ENCODE measurements around the gene PPP3R1.
A peak's percentile ranks its signal among the peaks of the same experiment; 100 is the strongest.
"Not testable (repeated sequence)": the region's sequence is repeated elsewhere in the genome, so short reads cannot be mapped to it uniquely, and the experiment has no call there.

PPP3R1 gene

DNA sequence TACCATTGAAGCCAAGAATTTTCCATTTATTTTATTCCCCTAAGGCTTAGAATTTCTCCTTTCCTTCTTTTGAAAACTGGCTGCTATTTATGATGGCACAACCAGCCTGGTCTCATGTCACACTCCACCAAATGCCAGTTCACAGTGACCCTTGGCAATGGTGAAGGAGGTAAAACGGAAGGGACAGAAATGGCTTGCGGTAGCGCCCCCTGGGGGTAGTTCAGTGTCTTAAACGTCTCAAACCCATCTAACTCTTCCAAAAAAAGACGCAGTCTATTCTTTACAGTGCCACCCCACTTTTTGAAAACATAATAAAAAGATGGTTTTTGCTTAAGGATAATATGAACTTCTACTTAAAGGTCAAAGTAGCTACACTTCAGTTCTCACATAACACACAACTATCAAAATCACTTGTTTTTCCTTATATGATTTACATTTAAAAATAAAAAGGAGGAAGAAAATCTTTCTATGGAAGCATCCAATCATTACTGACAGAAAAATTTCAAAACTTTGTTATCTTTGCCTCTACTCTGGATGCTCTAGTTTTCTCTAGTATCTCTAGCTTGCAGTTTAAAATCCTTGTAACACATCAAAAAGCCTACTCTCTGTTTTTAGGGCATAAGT, 66.7 kb downstream of the PPP3R1 start:
- peak in 1 of 2 experiments; percentile 30 for DNase-seq

DNA sequence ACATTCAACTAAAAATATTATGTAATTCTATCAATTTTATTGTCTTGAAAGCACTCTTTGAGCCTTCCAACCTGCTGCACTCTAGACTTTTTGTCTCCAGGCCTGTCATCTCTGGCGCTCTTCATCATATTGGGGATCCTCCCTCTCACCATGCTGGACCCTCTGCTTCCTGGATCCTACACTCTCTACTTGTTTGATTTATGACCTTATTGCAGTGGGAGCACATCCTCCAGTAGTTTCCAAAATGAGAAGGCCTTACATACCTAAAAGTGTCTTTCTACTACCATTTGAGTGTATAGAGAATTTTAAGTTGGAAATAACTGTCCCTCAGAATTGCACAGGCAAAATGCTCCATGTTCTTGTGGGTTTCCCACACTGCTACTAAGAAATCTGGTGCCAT, 69.4 kb downstream of the PPP3R1 start:
- no peak for DNase-seq

DNA sequence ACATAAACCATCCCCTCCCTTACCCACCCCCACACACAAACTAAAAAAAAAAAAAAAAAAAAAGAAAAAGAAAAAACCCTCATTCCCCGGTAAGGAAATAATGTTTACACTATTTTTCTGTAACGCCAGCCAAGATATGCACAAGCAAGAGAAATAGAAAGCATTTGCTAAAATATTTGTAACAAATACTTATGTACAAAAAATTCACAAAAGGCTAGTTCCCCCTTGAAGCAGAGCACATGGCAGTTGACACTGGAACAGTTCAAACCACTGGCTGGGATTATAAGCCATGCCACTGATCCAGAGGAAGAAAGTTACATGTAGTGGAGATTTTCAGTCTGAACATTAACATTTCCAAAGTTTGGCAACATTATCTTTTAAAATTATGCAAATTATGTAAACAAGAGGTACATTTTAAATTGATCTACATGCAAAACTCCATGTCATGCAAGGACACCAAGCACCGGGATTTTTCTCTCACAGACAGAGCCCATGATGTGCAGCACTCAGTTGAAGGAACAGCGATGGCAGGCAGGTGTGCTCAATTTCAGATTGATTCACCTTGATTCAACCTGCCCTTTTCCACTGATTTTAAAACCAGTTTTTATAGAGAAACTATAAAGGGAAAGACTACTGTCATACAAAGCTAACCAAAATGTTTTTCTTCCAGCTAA, 73.2 kb downstream of the PPP3R1 start:
- no peak for DNase-seq

DNA sequence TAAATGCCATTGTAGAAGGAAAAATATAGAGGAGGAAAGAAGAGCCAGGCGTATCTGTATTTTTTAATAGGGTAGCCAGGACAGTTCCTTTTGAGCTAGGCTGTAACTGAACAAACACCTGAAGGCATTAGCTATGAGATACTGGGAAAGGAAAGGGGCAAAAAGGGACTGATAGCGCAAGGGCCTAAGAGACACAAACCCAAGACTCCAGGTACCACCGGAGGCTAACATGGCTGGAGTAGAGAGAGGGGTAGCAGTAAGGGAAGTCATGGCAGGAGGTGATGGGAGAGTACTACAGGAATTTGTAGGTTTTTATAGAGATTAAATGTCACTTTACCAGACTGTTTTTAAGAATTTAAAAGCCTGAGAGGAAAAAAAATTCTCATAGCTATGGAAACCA, 73.9 kb downstream of the PPP3R1 start:
- DNase-seq: no peak

DNA sequence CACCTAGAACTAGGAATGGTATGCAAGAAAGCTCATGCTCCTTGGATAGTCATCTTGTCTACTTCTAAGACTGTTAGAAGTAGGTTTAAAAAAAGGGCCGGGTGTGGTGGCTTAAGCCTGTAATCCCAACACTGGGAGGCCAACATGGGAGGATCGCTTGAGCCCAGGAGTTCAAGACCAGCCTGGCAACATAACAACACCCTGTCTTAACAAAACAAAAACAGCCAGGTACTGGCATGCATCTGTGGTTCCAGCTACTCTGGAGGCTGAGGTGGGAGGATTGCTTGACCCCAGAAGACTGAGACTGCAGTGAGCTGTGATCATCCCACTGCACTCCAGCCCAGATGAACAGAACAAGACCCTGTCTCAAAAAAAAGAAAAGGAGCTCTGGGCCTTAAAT, 74.8 kb downstream of the PPP3R1 start:
- no peak for DNase-seq

DNA sequence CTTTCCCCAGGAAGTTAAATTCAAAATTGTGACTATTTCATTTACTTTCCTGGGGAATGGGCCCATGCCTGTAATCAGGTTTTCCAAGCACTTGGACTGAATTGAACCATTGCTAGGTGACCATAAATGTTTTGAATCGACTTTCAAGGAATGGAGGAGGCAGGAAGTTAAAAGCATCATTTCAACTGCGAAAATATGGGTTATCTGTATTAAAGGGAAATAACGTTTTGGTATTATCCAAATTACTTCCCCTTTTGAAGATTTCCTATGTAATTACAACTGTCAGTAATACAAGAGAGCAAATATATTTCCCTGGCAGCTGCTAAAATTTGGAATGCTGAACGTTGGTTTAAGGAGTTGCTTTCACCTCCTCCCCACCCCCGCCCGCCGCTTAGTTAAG, 75.7 kb downstream of the PPP3R1 start:
- no peak for DNase-seq

DNA sequence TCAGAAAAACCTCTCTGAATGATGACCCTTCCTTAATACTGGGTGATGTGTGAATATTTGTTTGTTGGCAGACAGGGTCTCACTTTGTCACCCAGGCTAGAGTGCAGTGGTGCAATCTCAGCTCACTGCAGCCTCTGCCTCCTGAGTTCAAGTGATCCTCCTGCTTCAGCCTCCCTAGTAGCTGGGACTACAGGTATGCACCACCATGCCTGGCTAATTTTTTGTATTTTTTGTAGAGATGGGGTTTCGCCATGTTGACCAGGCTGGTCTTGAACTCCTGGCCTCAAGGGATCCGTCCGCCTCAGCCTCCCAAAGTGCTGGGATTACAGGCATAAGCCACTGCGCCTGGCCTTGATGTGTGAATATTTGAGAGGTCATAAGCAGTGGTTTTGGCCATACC, 77.1 kb downstream of the PPP3R1 start:
- not testable (repeated sequence) for DNase-seq

DNA sequence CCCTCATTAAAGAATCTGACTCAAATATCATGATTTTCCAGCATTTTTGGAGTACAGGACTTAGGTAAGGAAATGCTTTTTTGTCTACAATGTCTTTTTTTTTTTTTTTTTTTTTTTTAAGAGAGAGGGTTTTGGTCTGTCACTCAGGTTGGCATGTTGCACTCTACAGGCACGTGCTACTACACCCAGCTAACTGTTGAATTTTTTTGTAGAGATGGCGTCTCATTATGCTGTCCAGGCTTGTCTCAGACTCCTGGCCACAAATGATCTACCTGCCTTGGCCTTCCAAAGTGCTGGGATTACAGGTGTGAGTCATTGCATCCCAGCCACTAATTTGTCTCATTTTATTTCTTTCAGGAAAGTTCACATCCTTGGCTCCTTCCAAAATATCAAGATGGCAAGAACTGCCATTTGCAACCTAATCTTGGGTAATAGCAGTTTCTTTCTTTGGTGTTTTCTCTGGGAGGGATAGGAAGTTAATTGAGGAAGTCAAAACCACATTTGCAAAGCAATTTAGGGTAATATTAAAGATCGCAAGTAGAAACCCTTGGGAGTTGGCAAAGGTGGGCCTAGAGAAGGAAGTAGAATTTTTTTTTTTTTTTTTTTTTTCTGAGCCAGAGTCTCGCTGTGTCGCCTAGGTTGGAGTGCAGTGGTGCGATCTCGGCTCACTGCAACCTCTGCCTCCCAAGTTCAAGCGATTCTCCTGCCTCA, 79.2 kb downstream of the PPP3R1 start:
- DNase-seq: no peak

DNA sequence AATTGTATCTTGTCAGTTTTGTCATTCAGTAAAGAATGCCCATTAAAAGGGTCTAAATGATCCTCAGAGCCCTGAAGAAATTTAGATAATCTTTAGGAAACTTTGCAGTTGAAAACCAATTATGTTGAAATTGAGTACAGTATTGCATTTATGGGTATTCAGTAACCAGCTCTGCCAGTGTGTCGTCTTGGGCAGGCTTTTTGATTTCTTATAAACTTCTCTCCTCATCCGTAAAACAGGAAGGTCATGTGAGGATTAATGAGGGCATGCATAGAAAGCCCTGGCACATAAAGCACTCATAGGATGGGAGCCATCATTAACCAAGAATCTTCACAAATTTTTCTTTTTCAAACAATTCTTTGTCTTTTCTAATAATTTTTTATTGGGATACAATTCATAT, 79.8 kb downstream of the PPP3R1 start:
- no peak for DNase-seq

DNA sequence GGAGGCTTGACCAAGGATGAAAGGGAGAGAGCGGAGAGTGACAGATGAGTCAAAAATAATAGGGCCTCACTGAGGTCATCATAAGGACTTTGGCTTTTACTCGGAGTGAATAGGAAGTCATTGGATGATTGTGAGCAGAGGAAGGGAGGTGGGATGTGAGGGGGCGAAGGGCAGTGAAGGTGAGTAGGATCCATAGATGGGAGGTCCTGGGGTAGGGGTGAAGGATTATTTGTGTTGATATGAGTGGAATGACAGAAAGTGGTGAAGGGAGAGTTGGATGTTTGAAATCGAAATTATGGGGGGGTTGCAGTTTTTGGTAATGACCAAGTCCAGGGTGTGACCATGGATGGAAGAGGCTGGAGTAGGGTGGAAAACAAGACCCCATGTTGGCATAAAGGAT, 80.6 kb downstream of the PPP3R1 start:
- DNase-seq: no peak

DNA sequence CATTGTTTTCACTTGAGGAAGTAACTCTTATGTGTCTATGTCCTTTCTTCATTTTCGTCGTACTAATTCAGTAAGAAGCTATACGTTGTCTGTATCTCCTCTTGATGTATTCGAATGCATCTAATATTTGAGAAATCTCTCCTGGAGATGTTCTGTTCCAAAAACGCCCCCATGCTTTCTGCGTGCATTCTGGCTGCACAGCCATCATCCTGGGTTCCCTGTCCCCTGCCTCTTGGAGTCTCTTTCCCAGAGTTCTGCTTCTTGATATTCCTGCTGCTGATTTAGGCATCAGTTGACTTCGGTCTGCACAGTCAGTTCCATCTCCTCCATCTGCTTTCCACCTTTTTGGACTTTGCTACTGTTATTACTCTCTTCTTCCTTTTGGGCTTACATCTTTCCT, 81.2 kb downstream of the PPP3R1 start:
- no peak for DNase-seq

DNA sequence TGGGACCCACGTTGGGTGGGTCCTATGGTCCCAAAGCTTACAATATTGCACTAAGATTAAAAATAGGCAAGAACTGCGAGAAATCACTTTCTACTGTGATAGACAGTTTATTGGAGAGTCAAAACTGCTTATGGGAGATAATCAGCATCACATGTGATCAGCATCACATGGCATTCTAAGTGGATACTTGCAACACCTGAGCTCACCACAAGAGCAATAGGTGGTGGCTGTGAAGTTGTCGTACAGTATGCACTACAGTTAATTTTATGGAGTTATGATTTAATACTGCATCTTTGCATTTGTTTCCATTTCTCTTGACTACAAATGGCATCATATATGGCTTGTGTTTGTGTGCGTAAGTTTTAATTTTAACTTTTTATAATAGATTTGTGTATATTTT, 83.0 kb downstream of the PPP3R1 start:
- no peak for DNase-seq

DNA sequence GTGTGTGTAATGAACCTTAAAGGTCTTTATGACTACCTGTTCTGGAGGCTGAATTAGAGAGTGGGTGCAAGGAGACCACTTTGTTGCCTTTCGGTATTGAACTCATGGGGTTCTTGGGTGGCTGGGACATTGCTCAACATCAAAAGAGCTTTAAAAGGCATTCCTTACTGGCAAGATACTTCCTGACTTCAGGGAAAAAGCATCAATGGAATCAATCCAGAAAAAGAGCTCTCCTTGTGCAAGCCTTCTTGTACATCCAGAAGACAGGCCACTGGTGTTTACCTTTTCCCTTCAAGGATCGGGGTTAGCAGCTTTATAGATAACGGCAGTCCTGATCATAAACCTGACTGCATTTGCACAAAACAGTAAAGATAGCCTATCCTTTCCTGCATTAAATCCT, 85.1 kb downstream of the PPP3R1 start:
- no peak for DNase-seq

DNA sequence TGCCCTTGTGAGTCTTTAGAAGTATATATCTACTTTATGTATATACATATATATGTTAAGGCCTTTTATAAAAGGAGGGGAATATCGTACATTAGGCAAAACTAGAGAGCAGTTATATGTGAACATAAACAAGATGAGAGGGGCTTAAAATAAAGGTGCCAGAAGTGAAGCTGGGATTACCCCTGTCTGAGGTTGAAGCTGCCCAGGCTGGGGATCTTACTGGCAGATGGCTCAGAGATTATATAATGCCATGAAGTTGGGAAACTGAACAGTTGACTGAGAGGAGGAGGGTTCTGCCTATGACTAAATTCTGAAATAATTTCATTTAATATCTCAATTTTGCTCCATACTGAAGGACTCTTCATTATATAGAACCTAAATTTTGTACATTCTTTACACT, 88.7 kb downstream of the PPP3R1 start:
- DNase-seq: no peak

DNA sequence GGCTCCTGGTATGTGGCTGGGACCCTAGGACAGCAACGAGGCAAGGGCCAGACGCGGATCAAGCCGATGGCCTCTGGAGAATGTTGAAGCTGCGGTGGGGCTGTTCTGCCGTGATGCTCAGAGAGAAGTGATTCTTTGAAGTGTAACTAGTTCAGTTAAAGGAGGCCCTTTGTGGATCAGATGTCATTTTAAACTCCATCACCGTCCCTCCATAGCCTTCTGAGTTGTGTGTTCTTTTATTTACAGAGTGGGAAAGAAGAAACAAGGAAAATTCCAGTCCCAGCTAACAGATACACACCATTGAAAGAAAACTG, 94.2 kb downstream of the PPP3R1 start:
- DNase-seq: no peak

DNA sequence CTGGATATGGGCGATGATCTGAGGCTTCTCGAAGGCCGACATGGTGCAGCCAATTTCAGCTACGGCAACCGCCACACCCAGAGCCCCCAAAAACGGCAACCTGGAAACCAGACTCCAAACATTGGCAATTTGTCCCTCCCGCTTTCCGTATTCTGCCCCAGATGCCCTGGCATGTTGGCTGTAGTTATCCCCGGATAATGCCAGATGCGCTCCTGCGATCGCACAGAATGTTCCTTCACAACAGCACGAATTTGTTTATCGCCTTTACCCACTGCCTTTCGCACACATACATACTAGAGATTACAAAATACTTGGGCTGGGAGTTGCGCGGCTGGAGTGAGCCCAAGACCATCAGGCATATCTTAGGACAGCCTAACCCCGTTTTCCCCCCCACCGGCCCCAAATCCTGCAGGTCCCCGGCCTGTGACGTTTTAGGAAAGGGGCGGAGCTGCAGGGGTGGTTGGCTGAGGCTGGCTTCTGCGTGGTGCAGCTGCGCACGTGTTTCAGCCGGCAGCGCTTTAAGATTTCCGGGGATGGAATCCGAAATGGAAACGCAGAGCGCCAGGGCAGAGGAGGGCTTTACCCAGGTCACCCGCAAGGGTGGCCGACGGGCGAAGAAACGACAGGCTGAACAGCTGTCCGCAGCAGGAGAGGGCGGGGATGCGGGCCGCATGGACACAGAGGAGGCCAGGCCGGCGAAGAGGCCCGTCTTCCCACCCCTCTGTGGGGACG, 94.8 kb downstream of the PPP3R1 start, which contains the start of gene PNO1:
Gene PNO1, plus strand, starts transcription at position 487 of the 732 bp plus-strand sequence. Its CDS starts 47 bp downstream, at position 534.
- DNase-seq: peak; percentile 79 to 95

DNA sequence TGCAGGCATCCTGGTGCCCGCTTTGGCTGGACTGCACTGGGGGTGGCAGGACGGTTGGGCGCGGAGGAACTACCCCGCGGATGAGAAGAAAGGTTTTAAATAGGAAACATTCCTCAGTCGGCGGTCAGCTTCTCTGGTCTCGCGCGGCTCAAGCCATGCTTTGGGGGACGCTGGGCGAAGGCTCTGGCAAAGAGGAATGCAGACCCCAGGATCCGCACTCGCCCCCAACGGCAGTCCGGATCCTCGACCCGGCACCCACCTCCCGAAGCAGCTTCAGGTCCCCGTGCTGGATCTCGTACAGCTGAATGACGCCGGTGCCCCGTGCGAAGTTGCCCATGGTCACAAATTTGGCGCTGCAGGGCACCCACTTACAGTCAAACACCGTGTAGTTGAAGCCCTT, 95.3 kb downstream of the PPP3R1 start:
- no peak for DNase-seq

DNA sequence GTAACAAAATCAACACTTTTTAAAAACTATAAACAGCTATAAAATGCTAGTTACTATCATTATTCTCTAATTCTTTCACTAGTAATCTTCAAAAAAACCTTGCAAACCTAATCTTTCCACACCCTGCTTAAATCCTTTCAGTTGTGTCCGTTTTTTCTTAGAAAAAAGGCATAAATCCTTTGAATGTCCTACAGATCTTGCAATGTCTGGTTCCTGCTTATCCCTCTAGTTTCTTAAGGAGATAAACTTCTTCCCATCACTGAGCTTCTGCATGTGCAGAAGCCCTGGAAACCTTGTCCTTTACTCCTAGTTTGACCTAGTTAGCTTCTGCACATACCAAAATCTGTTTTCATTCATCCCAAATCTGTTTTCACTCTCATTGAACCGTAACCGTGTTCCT, 95.9 kb downstream of the PPP3R1 start:
- DNase-seq: no peak

DNA sequence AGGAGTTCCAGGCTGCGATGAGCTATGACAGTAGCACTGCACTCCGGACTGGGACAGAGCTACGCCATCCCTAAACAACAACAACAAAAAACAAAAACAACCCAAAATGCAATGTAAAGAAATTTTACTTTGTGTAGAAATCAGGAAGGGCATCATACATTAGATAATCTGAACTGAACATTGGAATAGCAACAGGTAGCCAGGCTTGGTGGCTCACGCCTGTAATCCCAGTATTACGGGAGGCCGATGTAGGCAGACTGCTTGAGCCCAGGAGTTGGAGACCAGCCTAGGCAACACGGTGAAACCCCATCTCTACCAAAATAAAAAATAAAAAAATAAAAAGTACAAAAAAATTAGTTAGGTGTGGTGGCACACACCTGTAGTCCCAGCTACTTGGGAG, 96.7 kb downstream of the PPP3R1 start:
- DNase-seq: no peak

DNA sequence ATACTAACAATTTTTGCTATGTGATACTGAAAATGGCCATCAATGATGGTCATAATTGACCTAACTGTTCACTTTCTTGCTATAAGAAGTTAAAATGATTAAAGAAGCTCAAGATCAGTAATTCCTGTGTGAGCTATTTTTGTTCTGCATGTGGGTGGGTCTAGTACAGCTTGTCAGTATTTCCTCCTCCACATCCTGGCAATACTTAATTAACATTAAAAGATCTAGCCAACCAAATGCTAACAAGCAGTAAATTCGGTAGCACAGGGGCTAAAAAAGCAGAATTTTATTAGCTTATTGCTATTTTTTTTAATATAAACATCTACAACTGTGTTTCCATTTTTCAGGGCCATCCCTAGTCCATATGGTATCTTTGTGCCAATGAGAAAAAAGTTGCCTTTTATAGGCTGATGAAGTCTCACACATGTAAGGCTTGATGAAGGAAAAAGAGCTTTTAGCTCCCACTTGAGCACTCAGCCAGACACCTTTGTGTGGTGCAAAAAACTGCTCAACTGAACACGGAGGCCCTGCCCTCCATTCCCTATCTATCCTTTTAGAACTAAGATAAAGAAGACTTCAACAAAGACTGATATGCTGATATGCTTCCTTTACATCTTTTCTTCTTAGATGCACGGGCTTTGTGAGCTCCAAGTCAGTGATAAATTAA, 99.5 kb downstream of the PPP3R1 start:
- no peak for DNase-seq

DNA sequence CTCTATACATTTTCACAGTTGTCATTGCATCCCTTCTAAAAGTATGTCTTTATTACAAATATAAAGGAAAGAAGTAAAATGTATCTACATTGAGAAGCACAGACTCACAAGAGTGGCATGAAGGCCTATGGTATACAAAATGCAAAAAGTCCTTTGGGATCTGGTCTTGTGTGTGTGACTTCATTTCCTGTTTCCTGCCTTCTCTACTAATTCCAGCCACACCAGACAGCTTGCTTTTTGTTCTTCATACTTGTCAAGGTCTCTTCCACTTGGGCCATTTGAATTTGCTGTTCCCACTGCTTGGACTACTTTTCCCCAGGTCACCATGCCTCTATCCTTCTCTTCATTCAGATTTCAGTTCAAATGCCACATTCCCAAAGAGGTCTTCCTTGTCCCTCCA, 101.3 kb downstream of the PPP3R1 start:
- DNase-seq: no peak

DNA sequence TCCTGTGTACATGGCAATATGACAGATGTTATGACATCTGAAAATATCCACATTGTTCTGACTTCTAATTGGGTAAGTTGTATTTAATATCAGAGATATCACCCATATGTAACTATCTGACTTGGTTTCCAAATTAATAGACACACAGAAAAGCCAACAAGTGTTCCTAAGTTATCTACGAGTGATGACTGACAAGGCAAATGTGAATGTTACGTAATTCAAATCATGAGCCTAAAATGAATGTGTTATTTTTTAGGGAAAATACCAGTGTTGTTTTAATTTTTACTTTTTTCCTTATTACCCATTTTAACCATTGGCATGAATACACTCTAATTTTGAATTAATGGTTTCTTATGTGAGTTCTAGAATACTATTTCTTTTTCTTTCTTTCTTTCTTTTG, 110.5 kb downstream of the PPP3R1 start:
- no peak for DNase-seq

Measured in SW 1271 (cell line).